GM10266 (cell line): ENCODE data around the gene MS4A2.

Experiments
- DNase-seq: peaks from one replicate; pipeline ENCODE4 v3.0.0; 2012; ENCODE audit errors: extremely low spot score
- CTCF ChIP-seq: IDR thresholded peaks from 2 replicates; pipeline ENCODE4 v1.5.1; 2012; ENCODE audit warnings: mild to moderate bottlenecking, low read depth; ENCODE audit not compliant: control insufficient read depth, insufficient read depth; ENCODE audit errors: missing control alignments

Gene MS4A2

GRCh38 chr11:60143768-60144167 is 55.3 kb downstream of the MS4A2 start:
- TF ChIP-seq CTCF, result no peak
- no peak for DNase-seq

- TF ChIP-seq CTCF, result no peak
- no peak for DNase-seq
Measured at GRCh38 chr11:60145677-60146076, 57.2 kb downstream of the MS4A2 start.
